GM12874 (cell line): ENCODE data around the gene NATD1.

Source experiments
- TF ChIP-seq, protein P1 (sequence below): IDR thresholded peaks from 2 replicates; pipeline ENCODE4 v1.5.1; 2011; ENCODE audit warnings: low read depth, mild to moderate bottlenecking, control low read depth, low read length, moderate library complexity; ENCODE audit not compliant: insufficient read depth

NATD1 gene, protein sequence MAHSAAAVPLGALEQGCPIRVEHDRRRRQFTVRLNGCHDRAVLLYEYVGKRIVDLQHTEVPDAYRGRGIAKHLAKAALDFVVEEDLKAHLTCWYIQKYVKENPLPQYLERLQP

DNA sequence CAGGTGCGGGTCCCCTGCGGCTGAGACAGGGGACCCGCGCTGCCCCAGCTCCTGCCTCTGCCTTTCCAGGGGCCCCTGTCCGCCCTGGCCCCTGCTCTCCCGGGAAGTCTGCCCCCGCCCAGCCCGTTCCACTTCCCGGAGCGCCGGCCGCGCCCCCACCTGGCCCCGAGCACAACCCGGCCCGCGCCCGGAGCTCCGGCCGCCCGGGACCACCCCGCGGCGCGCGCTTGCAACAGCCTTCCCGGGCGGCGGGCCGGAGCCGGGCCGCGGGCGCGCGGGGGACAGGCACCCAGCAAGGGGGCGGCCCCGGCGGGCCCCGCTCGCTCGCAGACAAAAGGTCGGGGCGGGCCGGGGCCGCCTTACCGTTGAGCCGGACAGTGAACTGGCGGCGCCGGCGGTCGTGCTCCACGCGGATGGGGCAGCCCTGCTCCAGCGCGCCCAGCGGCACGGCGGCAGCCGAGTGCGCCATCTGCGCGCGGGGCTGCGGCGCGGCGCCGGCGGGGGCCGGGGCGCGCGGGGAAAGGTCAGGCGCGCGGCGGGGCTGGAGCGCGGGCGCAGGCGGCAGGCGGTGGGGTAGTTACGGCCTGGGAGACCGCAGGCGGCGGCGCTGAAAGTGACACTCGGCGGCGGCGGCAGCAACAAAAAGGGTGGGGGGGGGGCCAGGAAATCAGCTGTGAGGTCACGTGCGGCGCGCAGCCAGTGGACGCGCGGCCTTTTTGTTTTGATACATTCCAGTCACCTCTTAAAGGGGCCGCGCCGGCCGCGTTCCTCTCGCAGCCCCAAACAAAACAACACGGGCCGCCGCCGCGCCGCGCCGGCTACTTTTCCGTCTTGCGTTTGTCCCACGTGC, at the start of gene NATD1:
Gene NATD1, minus strand, starts transcription at position 615 of the 850 bp plus-strand sequence. Its CDS starts 146 bp downstream, at position 469.
- TF ChIP-seq, protein P1, sequence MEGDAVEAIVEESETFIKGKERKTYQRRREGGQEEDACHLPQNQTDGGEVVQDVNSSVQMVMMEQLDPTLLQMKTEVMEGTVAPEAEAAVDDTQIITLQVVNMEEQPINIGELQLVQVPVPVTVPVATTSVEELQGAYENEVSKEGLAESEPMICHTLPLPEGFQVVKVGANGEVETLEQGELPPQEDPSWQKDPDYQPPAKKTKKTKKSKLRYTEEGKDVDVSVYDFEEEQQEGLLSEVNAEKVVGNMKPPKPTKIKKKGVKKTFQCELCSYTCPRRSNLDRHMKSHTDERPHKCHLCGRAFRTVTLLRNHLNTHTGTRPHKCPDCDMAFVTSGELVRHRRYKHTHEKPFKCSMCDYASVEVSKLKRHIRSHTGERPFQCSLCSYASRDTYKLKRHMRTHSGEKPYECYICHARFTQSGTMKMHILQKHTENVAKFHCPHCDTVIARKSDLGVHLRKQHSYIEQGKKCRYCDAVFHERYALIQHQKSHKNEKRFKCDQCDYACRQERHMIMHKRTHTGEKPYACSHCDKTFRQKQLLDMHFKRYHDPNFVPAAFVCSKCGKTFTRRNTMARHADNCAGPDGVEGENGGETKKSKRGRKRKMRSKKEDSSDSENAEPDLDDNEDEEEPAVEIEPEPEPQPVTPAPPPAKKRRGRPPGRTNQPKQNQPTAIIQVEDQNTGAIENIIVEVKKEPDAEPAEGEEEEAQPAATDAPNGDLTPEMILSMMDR = no peak

DNA sequence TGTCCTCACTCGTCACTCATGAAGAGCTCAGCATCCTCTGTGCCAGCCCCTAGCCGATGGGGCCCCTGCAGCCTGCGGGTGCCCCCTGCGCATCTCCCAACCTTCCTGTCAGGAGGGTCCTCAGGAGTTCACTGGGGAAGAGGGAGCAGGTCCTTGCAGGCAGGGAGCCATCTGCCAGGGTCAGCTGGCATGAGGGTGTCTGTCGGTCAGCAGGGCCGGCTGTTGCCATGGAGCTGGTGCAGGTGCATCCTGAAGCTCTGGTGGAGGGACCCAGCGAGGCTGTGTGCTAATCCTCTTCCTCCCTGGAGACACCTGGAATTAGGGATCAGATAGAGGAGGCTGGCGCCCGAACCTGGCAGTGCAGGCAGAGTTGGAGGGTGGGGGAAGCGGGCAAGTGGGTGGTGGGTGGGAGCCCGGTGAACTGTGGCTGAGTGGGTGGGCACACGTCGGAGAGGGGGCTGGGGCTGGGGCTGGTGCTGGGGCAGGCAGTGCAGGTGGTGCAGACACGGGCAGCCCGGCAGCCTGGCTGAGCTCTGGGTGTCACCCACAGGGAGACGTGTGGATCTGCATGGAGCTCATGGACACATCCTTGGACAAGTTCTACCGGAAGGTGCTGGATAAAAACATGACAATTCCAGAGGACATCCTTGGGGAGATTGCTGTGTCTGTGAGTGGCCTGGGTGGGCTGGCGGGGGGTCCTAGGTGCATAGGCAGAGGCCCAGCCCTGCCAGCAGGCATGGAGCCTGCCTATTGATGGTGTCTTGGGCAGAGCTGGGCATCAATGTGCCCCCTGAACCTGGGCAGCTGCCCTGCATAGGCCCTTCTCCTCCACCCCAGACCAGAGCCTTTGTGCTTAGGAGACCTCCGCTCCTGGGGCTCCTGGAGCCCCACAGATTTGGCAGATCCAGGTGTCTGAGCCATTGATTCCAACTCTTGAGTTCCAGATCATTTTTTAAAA, 48.7 kb upstream of the NATD1 start:
- TF ChIP-seq, protein P1 = no peak

DNA sequence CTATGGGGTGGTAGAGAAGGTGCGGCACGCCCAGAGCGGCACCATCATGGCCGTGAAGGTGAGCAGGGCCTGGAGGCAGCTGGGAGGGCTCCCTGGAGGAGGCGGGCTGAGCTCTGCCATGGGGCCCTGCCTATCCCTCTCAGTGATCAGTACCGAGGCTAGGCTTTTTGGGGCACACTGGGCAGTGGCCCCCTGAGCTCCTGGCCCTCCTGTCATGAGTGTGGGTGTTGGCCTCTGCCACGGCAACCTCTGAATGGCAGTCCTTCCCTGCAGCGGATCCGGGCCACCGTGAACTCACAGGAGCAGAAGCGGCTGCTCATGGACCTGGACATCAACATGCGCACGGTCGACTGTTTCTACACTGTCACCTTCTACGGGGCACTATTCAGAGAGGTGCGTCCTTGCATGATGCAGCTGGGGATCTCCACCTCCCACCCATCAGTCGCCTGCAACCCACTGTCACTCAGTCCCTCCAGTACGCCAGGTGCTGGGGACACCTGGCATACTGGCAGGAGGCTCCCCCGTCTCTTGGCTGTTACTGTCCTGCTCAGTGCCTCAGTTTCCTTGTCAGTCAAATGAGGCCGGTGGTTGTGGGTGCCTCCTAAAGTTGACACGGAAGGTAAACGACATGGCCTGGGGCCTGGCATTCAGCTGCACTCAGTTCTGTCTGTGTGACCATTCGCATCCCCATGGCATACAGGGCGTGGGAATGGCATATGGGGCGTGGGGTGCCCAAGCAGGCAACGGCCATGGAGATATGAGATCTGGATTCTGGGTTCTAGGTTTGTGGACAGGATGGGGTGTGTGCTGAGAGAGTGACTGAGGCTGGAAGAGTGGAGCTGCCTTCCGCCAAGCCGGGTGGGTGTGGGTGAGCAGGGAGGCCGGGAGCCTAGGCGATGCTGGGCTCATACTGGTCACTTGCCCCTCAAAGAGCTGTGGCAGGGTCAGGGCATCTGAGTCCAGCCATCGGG, 47.7 kb upstream of the NATD1 start:
- TF ChIP-seq, protein P1 = no peak

DNA sequence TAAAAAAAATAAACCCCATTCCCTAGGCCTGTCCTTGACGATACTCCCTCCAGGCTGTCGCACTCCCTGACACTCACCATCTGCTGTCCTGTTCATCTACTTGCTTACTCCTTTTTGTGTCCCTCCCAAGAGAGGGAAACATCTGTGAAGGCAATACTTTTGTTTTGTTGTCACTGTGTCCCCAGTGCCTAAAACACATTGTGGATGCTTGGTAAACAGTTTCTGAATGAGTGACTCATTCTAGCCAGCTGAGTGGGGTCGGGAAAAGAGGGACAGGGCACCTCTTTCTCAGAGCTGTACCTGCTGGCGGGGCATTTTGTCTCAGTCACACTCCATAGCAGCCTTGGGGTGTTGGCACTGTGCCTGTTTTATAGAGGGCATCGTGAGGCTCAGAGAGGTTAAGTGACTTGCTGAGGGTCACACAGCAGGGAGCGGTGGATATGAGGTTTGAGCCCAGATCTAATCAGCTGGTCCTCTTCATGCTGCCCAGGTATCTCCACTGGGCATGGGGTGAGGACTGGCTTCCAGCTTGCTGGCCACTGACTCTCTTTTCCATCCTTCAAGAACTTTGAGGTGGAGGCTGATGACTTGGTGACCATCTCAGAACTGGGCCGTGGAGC, 46.9 kb upstream of the NATD1 start:
- TF ChIP-seq, protein P1 = no peak

DNA sequence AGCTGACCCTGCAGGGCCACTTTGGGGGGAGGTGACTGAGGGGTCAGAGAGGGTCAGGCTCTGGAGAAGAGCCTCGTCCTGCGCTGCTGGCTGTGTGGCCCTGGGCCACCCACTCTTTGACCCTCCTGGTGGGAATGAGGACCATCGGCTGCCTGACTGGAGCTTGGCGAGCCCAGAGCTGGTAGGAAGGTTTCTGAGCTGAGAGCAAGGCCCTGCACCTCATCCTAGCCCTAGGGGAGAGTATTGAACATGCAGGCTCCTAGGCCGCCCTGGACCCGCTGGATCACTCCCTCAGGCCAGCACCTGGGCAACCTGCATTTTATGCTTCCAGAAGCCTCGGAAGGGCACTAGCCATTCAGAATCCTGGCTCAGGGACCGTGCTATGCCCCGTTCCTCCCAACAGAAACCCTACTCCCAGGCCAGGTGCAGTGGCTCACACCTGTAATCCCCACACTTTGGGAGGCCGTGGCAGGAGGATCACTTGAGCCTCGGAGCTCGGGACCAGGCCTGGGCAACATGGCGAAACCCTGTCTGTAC, 45.8 kb upstream of the NATD1 start:
- TF ChIP-seq, protein P1 = no peak

DNA sequence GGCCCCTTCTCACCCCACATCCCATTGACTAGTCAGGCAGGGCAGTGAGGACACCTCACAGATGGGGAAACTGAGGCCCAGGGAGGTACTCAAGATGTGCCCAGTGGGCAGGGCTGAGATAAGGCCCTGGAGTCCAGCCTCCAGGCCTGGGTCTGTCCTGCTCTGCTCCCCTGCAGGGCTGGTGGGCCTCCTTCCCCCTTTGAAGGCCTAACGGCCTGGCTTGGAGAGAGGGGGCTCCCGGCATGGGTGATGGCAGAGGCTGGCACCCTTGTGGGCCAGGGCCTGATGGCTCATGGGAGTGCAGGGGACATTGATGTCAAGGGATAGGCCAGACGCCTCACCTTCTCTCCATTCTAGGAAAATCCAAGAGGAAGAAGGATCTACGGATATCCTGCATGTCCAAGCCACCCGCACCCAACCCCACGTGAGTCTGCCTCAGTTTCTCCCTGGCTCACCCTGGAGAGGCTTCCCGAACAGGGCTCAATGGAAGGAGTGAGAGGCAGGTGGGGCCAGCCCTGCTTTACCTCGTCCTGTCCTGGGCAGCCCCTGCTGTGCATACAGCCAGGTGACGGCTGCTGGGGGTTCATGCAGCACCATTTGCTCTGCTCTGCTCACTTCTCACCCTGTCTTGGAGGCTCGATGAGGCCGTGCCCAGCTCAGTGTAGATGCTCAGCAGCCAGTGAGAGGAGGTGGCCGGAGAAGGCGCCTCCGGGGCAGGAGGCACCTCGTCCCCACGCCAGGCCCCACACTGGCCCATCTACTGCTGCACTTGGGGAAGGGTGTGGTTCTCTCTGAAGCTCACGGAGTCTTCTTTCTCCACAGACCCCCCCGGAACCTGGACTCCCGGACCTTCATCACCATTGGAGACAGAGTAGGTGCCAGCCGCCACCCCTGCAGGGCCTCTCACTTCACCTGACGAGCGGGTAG, 45.1 kb upstream of the NATD1 start:
- TF ChIP-seq, protein P1 = no peak
